ENCODE data around the gene DNAJC18.

DNA sequence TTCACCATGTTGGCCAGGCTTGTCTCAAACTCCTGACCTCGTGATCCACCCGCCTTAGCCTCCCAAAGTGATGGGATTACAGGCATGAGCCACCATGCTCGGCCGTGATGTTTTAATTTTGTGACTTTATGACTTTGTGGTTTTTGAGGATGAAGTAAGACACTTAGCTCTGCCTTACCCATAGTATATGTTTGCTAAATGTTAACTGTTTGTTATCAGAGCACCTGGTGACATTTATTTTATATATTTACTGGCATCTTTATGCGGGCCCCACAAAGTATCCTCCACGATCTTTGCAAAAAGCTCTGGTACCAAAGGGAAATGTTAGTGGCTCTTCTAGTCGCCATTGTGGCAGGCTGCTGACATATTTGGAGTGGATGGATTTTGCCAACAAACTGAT lies 63.0 kb downstream of the DNAJC18 start:
- TF ChIP-seq, protein P1, sequence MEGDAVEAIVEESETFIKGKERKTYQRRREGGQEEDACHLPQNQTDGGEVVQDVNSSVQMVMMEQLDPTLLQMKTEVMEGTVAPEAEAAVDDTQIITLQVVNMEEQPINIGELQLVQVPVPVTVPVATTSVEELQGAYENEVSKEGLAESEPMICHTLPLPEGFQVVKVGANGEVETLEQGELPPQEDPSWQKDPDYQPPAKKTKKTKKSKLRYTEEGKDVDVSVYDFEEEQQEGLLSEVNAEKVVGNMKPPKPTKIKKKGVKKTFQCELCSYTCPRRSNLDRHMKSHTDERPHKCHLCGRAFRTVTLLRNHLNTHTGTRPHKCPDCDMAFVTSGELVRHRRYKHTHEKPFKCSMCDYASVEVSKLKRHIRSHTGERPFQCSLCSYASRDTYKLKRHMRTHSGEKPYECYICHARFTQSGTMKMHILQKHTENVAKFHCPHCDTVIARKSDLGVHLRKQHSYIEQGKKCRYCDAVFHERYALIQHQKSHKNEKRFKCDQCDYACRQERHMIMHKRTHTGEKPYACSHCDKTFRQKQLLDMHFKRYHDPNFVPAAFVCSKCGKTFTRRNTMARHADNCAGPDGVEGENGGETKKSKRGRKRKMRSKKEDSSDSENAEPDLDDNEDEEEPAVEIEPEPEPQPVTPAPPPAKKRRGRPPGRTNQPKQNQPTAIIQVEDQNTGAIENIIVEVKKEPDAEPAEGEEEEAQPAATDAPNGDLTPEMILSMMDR (conservative IDR thresholded peaks at IDR 0.05 in 1 of 2, IDR thresholded peaks at IDR 0.05 in 1 of 2; ENCODE audit: extremely low read depth in 1 of 2, insufficient read depth in 1 of 2, low read depth in 1 of 2, low read length in 2 of 2): no peak
- no peak for TF ChIP-seq EZH2 (IDR thresholded peaks at IDR 0.05; ENCODE audit: borderline replicate concordance, low read length)
